ENCODE results near the gene MAML2.

MAML2 gene

GRCh38 chr11:96338910-96339705 is 3.9 kb downstream of the MAML2 start:
- no peak for DNase-seq

GRCh38 chr11:96337541-96338431 is 5.2 kb downstream of the MAML2 start:
- DNase-seq = no peak

- DNase-seq = no peak
Measured at GRCh38 chr11:96335388-96335787, 7.6 kb downstream of the MAML2 start.

GRCh38 chr11:96334219-96334618 is 8.8 kb downstream of the MAML2 start:
- DNase-seq = no peak

- DNase-seq = no peak
Measured at GRCh38 chr11:96333191-96333719, 9.7 kb downstream of the MAML2 start.

GRCh38 chr11:96332126-96332771 is 10.7 kb downstream of the MAML2 start:
- DNase-seq = no peak

- DNase-seq = no peak
Measured at GRCh38 chr11:96331699-96332116, 11.3 kb downstream of the MAML2 start.

- DNase-seq = no peak
Measured at GRCh38 chr11:96330511-96330859, 12.5 kb downstream of the MAML2 start.

- no peak for DNase-seq
Measured at GRCh38 chr11:96329855-96330510, 13.0 kb downstream of the MAML2 start.

GRCh38 chr11:96329419-96329818 is 13.6 kb downstream of the MAML2 start:
- no peak for DNase-seq

GRCh38 chr11:96328395-96329010 is 14.5 kb downstream of the MAML2 start:
- DNase-seq = no peak

GRCh38 chr11:96326959-96327358 is 16.0 kb downstream of the MAML2 start:
- DNase-seq = no peak

GRCh38 chr11:96324912-96325311 is 18.1 kb downstream of the MAML2 start:
- DNase-seq = no peak

GRCh38 chr11:96323642-96323985 is 19.4 kb downstream of the MAML2 start:
- DNase-seq = no peak

GRCh38 chr11:96322775-96323641 is 20.0 kb downstream of the MAML2 start:
- DNase-seq = no peak

GRCh38 chr11:96321091-96321490 is 21.9 kb downstream of the MAML2 start:
- DNase-seq = no peak

GRCh38 chr11:96319898-96320656 is 22.9 kb downstream of the MAML2 start:
- DNase-seq = no peak

GRCh38 chr11:96318850-96319249 is 24.1 kb downstream of the MAML2 start:
- DNase-seq = no peak

- DNase-seq = no peak
Measured at GRCh38 chr11:96318399-96318798, 24.6 kb downstream of the MAML2 start.

GRCh38 chr11:96317985-96318384 is 25.0 kb downstream of the MAML2 start:
- DNase-seq = no peak

- DNase-seq = no peak
Measured at GRCh38 chr11:96317571-96317970, 25.4 kb downstream of the MAML2 start.

Measured in NCI-H2029 treated with DMSO at 0.1 percent for 48 hours (cell line).